Renal pelvis (tissue), 4 donors: ENCODE measurements around the gene GLIPR2. TPM values are rescaled to one million over a fixed set of nuclear protein-coding genes. Genes with fewer than 3 reads are reported as not detected.
A peak's percentile ranks its signal among the peaks of the same experiment; 100 is the strongest.

Experiments used
- DNase-seq: peaks from one replicate; pipeline ENCODE4 v3.0.0-alpha.2; 2013
- polyA plus RNA-seq, 3 donors: library from polyadenylated mRNA; unstranded; fragments of 120-200 nt; gene quantifications; one replicate each; pipeline ENCODE4 v1.2.1, GENCODE V29; 2013; ENCODE audit not compliant: insufficient read length in 3 of 3

The GLIPR2 gene
- polyA plus RNA-seq, 3 donors: 36.7 to 42.6 (median 41.9) TPM

DNA sequence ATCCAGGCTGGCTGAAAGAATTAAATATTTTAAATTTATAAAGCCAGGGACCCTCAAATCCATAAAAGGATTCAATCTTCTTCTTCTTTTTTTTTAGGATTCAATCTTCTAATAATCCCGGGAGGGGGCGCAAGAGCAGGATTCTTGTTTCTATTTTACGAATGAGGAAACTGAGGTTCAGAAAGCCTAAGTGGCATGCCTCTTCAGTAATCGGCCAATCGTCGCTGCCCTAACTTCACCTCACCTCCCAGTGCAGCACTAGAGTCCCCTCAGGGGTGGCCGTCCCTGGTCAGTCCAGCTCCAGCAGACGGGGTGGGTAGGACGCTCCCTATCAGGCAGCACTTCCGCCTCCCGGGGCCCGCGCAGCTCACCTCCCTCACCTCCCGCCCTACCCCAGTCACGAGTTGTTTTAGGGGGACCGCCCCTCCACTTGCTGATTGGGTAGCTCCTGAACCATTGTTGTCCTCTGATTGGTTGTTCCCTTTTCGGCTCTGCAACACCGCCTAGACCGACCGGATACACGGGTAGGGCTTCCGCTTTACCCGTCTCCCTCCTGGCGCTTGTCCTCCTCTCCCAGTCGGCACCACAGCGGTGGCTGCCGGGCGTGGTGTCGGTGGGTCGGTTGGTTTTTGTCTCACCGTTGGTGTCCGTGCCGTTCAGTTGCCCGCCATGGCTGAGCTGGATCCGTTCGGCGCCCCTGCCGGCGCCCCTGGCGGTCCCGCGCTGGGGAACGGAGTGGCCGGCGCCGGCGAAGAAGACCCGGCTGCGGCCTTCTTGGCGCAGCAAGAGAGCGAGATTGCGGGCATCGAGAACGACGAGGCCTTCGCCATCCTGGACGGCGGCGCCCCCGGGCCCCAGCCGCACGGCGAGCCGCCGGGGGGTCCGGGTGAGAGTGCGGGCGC lies 54.1 kb downstream of the GLIPR2 start, which contains the start of gene CLTA:
Gene CLTA (plus strand): TSS at position 534 of the 902 bp plus-strand sequence. CDS start 136 bp downstream, at position 670.
- DNase-seq: peak; percentile 99

DNA sequence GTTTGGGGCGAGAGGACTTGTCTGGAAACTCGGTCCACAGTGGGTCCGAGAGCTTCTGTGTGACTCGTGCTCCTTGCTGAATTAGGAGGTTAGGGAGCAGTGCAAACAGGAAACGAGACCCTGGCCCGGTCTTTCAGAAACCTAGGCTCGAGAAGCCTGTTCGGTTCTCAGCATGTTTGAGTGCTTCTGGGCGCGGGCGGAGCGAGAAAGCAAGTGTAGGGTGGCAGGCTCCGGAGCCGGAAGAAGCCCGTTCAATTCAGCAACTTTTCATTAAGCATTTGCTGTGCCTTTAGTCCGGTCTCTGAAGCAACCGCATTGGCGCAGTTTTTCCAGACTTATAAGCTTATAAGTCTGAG lies 54.7 kb downstream of the GLIPR2 start:
- DNase-seq: no peak

DNA sequence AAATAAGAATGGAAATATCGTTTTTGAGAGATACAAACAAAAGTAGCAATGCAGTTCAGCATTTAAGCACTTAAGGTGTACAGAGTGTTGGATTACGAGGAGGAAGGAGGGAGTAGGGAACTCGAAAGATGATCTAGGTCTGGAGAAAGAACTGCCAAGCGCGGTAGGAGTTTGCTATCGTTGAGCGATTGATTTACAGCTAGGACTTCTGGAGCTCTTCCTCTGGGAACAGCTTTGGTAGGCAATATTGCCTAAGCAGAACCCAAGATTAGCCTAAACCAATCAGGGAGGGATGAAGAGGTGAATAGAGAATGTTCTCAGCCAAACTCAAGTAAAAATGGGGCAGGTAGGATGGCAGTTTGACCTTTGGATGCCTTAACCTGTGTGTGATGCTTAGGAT lies 55.2 kb downstream of the GLIPR2 start:
- peak; percentile 36 for DNase-seq

DNA sequence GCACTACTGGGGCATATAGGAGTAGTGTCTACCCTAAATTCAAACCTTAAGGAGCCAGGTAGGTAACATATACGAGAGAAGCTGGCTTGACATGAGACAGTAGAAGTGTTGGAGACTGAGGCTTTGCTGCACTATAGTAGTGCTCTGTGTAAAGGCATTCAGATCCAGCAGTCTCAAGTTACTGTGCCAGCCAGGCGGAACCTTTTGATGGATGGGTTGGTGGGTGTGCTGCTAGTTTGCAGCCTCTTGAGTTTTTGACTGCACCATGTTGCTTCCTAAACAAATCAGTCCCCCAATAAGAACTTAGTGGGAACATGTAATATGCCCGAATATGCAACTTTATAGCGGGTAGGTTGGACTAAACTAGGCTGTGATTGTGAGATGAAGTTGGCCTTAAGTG lies 55.7 kb downstream of the GLIPR2 start:
- DNase-seq: peak; percentile 72

DNA sequence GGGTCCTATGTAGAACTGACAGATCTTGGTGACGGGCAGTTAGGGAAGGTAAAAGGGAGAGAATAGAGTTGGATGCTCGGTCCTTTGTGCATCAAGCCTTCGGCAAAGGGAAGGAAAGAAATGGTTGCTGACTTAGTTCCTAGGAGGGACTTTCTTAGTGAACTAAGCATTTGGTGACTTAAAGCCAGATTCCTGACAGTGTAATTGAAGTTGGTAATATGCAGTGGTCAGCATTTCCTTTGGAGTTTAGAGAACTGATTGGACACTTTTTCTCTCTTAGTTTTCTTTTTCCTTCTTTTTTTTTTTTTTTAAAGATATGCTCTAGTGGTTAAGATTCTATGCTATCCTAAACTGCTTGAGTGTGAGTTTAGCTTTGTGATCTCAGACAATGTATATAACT lies 56.5 kb downstream of the GLIPR2 start:
- no peak for DNase-seq

DNA sequence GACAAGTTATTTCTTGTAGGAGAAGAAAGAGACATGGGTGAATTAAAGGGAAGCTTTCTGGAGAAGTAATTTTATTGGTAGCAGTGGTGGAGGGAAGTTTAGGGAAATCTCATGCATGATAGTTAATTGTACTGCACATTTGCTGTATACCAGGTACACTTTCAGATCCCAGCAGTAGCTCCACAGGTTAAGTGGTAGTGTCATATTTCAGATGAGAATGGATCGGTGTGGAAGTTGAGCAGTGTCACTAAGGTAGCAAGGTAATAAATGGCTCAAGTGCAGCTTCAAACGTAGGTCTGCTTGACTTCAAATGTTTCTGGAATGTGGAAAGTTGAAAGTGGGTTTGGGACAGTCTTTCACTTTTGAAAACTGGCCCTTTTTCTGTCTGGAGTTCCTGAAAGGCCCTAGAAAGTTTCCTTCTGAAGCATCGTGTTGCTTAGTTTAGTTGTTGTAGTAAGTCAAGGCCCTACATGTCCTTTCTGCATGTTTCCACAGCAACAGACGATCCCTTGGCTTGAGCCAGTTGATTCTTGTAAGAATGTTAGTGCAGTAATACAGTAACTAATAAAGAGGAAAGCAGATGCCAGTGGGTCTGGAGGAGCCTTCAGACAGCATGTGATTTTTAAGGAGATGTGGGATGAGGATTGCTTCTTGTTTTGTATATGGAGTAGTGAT lies 57.9 kb downstream of the GLIPR2 start:
- DNase-seq: no peak

DNA sequence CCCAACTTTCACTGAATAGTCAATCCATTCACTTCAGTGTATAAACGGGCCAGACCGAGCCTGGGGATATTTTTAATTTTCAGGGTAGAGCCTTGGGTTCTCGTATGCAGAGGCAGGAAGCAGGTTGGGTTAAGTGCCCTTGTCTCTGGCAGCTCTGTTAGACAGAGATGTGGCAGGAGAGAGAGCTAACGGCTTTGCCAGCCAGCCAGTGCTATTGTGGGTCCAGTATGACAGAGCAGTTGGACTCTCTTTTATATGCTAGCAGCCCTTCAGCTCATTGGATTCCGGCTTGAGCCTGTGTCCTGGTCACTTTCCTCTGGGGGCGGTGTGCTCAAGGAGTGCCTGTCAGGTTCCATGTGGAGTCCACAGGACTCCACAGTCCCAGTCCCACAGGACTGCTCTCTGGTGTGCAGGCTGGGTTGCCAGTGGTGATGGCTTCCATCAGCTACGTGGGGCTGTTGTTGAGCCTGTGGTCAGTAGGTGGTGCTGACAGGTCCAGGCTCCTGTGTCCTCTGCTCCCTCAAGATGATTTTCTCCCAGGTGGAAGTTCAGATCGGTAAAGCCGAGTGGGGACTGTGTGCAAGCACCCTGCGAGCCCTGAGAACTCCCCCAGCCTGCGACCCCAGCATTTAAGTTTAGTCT lies 68.5 kb downstream of the GLIPR2 start:
- no peak for DNase-seq

DNA sequence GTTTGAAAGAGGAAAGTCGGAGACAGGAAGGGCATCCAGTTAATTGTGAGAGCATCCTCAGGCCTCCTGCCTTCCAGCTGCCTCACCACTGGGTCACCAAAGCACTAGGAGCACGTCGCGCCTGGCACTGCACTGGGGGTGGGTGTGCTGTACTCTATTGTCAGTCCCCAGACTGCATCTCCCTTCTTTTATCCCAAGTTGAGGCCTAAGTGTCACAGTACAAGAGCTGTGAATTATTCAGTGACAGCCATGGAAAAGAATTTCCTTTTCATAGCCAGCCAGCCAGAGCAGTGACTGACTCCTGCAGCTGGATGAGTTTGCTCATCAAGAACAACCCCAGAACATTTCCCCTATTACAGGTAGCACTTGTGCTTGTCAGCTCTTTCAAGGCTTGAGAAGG lies 70.5 kb downstream of the GLIPR2 start:
- no peak for DNase-seq

DNA sequence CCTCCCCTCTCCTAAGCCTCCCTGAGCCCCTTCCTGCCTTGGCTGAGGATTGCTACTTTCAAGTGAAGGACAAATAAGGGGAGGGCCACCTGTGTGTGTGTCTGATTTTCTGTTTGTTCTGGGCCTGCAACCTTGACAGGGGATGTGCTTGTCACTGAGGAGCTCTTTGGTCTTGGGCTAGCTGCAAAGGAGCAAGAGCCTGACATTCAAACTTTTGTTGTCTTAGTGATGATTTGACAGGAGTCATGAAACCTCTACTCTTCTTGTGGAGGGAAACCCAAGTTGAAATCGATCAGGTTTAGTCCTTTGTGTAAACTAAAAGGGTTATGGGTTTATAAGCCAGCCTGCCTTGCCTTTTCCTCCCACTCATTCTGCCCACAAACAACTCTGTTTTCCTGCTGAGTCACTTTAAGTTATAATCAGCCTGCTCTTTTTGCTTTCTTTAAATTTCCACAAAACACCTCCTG lies 71.0 kb downstream of the GLIPR2 start:
- no peak for DNase-seq

DNA sequence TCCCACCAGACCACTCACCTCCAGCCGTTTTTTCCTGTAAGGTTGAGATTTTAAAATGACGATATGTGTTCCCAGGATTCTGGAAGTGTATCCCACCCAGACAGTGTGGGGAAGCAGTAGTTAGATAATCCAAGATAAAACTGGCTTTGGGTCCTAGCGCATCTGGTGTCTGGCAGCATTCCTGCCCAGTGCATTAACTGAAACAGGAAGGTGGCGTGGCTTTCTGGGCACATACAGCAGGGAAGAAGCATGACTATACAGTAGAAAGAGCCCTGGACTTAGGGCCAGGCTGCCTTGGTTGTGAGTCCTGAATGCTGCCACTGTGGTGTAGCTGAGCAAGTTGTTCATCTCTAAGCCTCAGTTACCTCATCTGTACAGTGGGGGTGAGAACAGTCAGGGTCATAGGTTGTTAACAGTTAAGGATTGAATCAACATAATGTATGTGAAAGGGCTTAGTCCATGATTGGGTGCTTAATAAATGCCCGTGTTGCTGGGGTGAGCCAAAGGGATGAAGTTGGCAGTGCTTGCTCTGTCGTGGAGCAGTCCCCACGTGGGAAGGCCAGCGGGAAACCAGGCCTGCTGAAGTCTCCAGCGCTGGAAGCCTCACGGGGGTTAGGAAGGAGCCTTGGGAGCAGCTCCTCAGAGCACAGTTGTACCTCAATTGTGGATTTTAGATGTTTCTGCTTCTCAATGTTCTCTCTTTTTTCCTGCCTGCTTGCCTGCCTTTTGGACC lies 72.2 kb downstream of the GLIPR2 start:
- no peak for DNase-seq

DNA sequence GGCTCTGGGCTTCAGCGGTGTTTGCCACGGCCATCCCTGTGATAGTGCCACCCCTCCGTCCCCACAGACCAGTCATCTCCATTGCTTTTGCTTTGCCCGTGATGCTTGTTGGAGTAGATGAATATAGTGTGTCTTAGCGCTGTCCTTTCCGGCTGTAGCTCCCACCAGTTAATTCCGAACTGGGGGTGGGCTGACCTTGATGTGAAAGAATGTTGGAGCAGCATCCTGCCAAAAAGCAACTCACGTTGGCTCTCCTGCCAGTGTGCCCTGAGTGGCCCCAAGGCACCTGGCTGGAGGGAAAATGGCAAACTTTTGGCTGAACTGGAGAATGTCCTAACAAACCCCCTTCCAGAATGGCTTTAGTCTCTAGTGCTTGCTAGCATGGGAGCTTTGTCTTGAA lies 74.2 kb downstream of the GLIPR2 start:
- DNase-seq: no peak

DNA sequence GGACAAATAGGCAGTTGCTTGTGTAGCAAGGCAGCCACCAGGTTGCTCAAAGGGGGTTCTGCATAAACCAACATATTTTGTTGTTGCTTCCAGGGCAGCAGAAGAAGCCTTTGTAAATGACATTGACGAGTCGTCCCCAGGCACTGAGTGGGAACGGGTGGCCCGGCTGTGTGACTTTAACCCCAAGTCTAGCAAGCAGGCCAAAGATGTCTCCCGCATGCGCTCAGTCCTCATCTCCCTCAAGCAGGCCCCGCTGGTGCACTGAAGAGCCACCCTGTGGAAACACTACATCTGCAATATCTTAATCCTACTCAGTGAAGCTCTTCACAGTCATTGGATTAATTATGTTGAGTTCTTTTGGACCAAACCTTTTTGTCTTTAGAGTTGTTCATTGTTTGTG lies 75.0 kb downstream of the GLIPR2 start:
- DNase-seq: no peak

DNA sequence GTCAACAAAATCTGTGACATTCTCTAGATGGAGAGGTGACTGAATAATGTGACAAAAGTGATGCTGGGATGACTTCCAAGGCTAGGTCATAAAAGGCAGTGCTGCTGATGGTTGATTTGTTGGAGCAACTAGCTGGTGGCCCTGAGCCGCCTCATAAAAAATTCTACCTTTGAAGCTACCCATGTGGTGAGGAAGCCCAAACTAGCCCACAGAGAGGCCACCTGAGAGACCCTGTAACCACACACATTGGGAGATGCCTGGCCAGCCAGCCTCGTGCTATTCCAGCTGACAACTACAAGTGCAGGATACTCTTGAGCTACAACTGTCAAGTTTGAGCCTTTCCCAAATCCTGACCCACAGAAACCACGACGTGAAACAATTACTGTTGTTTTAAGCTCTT lies 76.9 kb downstream of the GLIPR2 start:
- DNase-seq: no peak

Other genes with a start within 250 kb of the GLIPR2 start
- under 1 TPM in 1 of 3 donors, not detected in 2; 0.64 TPM for gene HRCT1, start 230.5 kb upstream of the GLIPR2 start, polyA plus RNA-seq
- gene SPAAR, start 227.2 kb upstream of the GLIPR2 start, polyA plus RNA-seq: 1 to 10 TPM; 1.3 to 1.9 (median 1.8) TPM
- gene OR2S2, start 178.6 kb upstream of the GLIPR2 start, polyA plus RNA-seq: not detected
- 10 to 100 TPM; 25.4 to 28.1 (median 26.5) TPM for gene RECK, start 99.8 kb upstream of the GLIPR2 start, polyA plus RNA-seq
- under 1 TPM; 0.27 to 0.54 (median 0.29) TPM for gene CCIN, start 32.7 kb downstream of the GLIPR2 start, polyA plus RNA-seq
- 100 to 1,000 TPM; 260 to 301 (median 281) TPM for gene CLTA, start 54.2 kb downstream of the GLIPR2 start, polyA plus RNA-seq
- gene GNE, start 121.7 kb downstream of the GLIPR2 start, polyA plus RNA-seq: 10 to 100 TPM; 15.8 to 21.5 (median 18.3) TPM